Neural progenitor cell (in vitro differentiated cells): ENCODE measurements around the gene FBXW7. TPM values are rescaled to one million over a fixed set of nuclear protein-coding genes. Genes with fewer than 3 reads are reported as not detected.

Experiments used
- DNase-seq: peaks from one replicate; pipeline ENCODE4 v3.0.0-alpha.2; 2016; ENCODE audit warnings: low spot score
- H2AFZ ChIP-seq: fragments of 200-600 bp; sonication (generic); replicated peaks from 2 replicates; pipeline ENCODE4 v1.6.1; 2016; ENCODE audit warnings: antibody characterized with exemption
- H3F3A ChIP-seq: fragments of 200-600 bp; sonication (generic); 2 replicates; pipeline ENCODE4 v1.6.1; 2016; ENCODE audit warnings: antibody characterized with exemption, low read depth
- H3K27ac ChIP-seq: fragments of 200-600 bp; sonication (generic); 2 replicates; pipeline ENCODE4 v1.5.1; 2016; ENCODE audit warnings: mild to moderate bottlenecking
- H3K27me3 ChIP-seq: fragments of 200-600 bp; sonication (generic); 2 replicates; pipeline ENCODE4 v1.6.1; 2016; ENCODE audit warnings: mild to moderate bottlenecking, moderate library complexity
- H3K36me3 ChIP-seq: fragments of 200-600 bp; sonication (generic); 2 replicates; pipeline ENCODE4 v1.5.1; 2016
- H3K4me1 ChIP-seq: fragments of 200-600 bp; sonication (generic); 2 replicates; pipeline ENCODE4 v1.6.1; 2016; ENCODE audit warnings: mixed run types
- H3K4me2 ChIP-seq: fragments of 200-600 bp; sonication (generic); 2 replicates; pipeline ENCODE4 v1.6.1; 2016
- H3K4me3 ChIP-seq: fragments of 200-600 bp; sonication (generic); 2 replicates; pipeline ENCODE4 v1.5.1; 2016
- H3K79me2 ChIP-seq: fragments of 200-600 bp; sonication (generic); 2 replicates; pipeline ENCODE4 v1.6.1; 2016; ENCODE audit warnings: low read depth
- H3K9ac ChIP-seq: fragments of 200-600 bp; sonication (generic); 2 replicates; pipeline ENCODE4 v1.6.1; 2016
- H3K9me3 ChIP-seq: fragments of 200-600 bp; sonication (generic); 2 replicates; pipeline ENCODE4 v1.5.1; 2016; ENCODE audit warnings: low read depth
- H4K20me1 ChIP-seq: fragments of 200-600 bp; sonication (generic); 2 replicates; pipeline ENCODE4 v1.6.1; 2016; ENCODE audit warnings: low read depth
- H3K27ac Mint-ChIP-seq: 3 replicates; pipeline ENCODE4 v1.8.0; 2021; ENCODE audit warnings: mixed read lengths
- H3K27me3 Mint-ChIP-seq: 2 replicates; pipeline ENCODE4 v1.8.0; 2022; ENCODE audit warnings: low read depth, mild to moderate bottlenecking, inconsistent platforms, moderate library complexity, mixed read lengths; ENCODE audit not compliant: insufficient read depth
- H3K36me3 Mint-ChIP-seq: 3 replicates; pipeline ENCODE4 v1.8.0; 2021; ENCODE audit warnings: mixed read lengths
- H3K4me1 Mint-ChIP-seq: 3 replicates; pipeline ENCODE4 v1.8.0; 2021; ENCODE audit warnings: mixed read lengths
- H3K4me3 Mint-ChIP-seq: 3 replicates; pipeline ENCODE4 v1.8.0; 2021; ENCODE audit warnings: mild to moderate bottlenecking, moderate library complexity, mixed read lengths
- H3K9me3 Mint-ChIP-seq: 3 replicates; pipeline ENCODE4 v1.8.0; 2020; ENCODE audit warnings: mixed read lengths
- EZH2 ChIP-seq: fragments of 200-600 bp; sonication (generic); IDR thresholded peaks from 2 replicates; pipeline ENCODE4 v1.6.1; 2017; ENCODE audit warnings: antibody characterized with exemption, mild to moderate bottlenecking, moderate library complexity
- EZH2phosphoT487 ChIP-seq: fragments of 200-600 bp; sonication (generic); IDR thresholded peaks from 2 replicates; pipeline ENCODE4 v1.6.1; 2017; ENCODE audit warnings: antibody characterized with exemption
- total RNA-seq: library from RNA; depleted of rRNA; stranded (reverse); fragments of >200 nt; gene quantifications from 2 replicates; pipeline ENCODE4 v1.2.3, GENCODE V29; 2015; ENCODE audit warnings: low replicate concordance
- TF ChIP-seq, protein P1 (sequence below): fragments of 200-600 bp; sonication (generic); IDR thresholded peaks from 2 replicates; pipeline ENCODE4 v1.5.1; 2017; ENCODE audit warnings: antibody characterized with exemption, mild to moderate bottlenecking

The FBXW7 gene
- total RNA-seq, 1 donor from 2014 or later: 43.9 TPM

DNA sequence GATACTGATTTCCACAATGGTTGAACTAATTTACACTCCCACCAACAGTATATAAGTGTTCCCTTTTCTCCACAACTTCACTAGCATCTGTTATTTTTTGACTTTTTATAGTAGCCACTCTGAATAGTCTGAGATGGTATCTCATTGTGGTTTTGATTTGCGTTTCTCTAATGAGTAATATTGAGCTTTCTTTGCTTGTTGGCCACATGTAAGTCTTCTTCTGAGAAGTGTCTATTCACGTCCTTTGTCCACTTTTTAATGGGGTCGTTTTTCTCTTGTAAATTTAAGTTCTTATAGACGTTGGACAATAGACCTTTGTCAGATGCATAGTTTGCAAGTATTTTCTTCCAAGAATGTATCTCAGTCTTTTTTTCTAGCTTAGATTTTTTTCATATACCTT, 10.0 kb downstream of the FBXW7 start:
- no peak overlapping the region for H2AFZ ChIP-seq
- H3F3A ChIP-seq: no peaks in the 10 kb centered on the region
- H3K27me3 ChIP-seq: no peaks in the 10 kb centered on the region
- no peaks in the 10 kb centered on the region for H3K36me3 ChIP-seq
- DNase-seq: no peak
- peaks cover 18% of the 10 kb centered on the region for H4K20me1 ChIP-seq
- no peak overlapping the region for H3K27ac ChIP-seq
- Mint-ChIP-seq H3K27ac (no peak overlapping the region), H3K4me1 (peaks cover 3% of the 10 kb centered on the region), H3K4me3 (no peak overlapping the region), H3K9me3 (peaks cover 3% of the 10 kb centered on the region), H3K36me3 (peaks cover 2% of the 10 kb centered on the region), H3K27me3 (no peaks in the 10 kb centered on the region)
- no peak for TF ChIP-seq EZH2phosphoT487
- no peak for TF ChIP-seq EZH2
- TF ChIP-seq, protein P1, sequence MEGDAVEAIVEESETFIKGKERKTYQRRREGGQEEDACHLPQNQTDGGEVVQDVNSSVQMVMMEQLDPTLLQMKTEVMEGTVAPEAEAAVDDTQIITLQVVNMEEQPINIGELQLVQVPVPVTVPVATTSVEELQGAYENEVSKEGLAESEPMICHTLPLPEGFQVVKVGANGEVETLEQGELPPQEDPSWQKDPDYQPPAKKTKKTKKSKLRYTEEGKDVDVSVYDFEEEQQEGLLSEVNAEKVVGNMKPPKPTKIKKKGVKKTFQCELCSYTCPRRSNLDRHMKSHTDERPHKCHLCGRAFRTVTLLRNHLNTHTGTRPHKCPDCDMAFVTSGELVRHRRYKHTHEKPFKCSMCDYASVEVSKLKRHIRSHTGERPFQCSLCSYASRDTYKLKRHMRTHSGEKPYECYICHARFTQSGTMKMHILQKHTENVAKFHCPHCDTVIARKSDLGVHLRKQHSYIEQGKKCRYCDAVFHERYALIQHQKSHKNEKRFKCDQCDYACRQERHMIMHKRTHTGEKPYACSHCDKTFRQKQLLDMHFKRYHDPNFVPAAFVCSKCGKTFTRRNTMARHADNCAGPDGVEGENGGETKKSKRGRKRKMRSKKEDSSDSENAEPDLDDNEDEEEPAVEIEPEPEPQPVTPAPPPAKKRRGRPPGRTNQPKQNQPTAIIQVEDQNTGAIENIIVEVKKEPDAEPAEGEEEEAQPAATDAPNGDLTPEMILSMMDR: no peak
- H3K9me3 ChIP-seq: no peaks in the 10 kb centered on the region
- H3K4me3 ChIP-seq: no peak overlapping the region
- no peak overlapping the region for H3K4me2 ChIP-seq
- no peak overlapping the region for H3K9ac ChIP-seq
- peaks cover 90% of the 10 kb centered on the region for H3K79me2 ChIP-seq
- H3K4me1 ChIP-seq: peaks cover 4% of the 10 kb centered on the region

DNA sequence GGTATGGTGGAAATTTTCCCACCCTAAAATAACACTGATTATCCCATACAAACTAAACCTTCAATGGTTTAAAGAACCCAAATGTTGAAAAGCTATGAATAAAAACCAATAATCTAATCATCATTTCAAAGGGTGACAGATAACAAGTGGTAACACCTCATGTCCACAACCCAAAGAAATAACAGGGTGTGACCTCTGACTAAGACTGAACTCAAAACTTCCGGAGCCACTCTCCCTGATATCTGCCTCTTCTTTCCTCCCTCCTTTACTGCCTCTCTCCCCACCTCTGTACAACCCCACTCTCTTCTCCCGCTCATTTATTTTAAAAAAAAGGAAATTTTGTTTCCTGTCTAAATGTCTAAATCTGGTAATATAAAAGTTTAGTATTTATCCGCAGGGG, 11.5 kb downstream of the FBXW7 start:
- H3K27ac ChIP-seq: no peak overlapping the region
- H3K9ac ChIP-seq: peak overlapping the region; percentile 23
- H3K27ac Mint-ChIP-seq: no peak overlapping the region

DNA sequence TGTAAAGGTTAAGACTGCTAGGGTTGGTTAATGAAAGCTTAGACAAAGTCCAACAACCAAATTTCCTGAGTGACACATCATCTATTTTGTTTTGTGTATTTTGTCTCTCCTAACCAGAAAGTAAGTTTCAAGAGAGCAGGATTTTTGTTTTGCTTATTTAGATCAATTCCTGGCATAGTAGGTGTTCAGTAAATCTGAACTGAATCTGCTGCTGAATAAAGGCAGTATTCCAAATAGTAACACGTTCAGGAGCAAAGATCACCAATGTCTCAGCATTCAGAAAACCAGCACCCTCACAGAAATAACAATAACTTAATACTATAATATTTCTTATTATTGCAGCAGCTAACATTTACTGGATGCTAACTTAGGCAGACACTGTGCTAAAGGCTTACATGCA, 12.2 kb downstream of the FBXW7 start:
- Histone ChIP-seq H3F3A (no peaks in the 10 kb centered on the region), H3K4me3 (no peak overlapping the region), H3K9ac (no peak overlapping the region), H2AFZ (no peak overlapping the region), H3K79me2 (peaks cover 89% of the 10 kb centered on the region), H3K9me3 (no peaks in the 10 kb centered on the region), H3K27me3 (no peaks in the 10 kb centered on the region), H3K4me2 (no peak overlapping the region), H3K36me3 (no peaks in the 10 kb centered on the region), H3K27ac (no peak overlapping the region), H3K4me1 (peaks cover 7% of the 10 kb centered on the region), H4K20me1 (peaks cover 18% of the 10 kb centered on the region)
- peaks cover 3% of the 10 kb centered on the region for H3K4me1 Mint-ChIP-seq
- H3K27ac Mint-ChIP-seq: no peak overlapping the region
- no peak for DNase-seq
- peaks cover 10% of the 10 kb centered on the region for H3K36me3 Mint-ChIP-seq
- H3K9me3 Mint-ChIP-seq: peaks cover 5% of the 10 kb centered on the region
- no peak for TF ChIP-seq EZH2
- no peak for TF ChIP-seq EZH2phosphoT487
- TF ChIP-seq, protein P1: no peak
- H3K4me3 Mint-ChIP-seq: no peak overlapping the region
- H3K27me3 Mint-ChIP-seq: no peaks in the 10 kb centered on the region

More for the DNA sequence above, 11.5 kb downstream of the FBXW7 start:
- Histone ChIP-seq H3K4me3 (no peak overlapping the region), H3K79me2 (peaks cover 89% of the 10 kb centered on the region), H3F3A (no peaks in the 10 kb centered on the region), H3K27me3 (no peaks in the 10 kb centered on the region), H3K9me3 (no peaks in the 10 kb centered on the region), H2AFZ (no peak overlapping the region), H3K4me2 (no peak overlapping the region), H4K20me1 (peaks cover 18% of the 10 kb centered on the region), H3K36me3 (no peaks in the 10 kb centered on the region), H3K4me1 (peaks cover 7% of the 10 kb centered on the region)
- DNase-seq: no peak
- peaks cover 5% of the 10 kb centered on the region for H3K9me3 Mint-ChIP-seq
- H3K4me1 Mint-ChIP-seq: peaks cover 3% of the 10 kb centered on the region
- H3K4me3 Mint-ChIP-seq: no peak overlapping the region
- TF ChIP-seq EZH2phosphoT487 (no peak), EZH2 (no peak)
- TF ChIP-seq, protein P1: no peak
- H3K36me3 Mint-ChIP-seq: peaks cover 8% of the 10 kb centered on the region
- H3K27me3 Mint-ChIP-seq: no peaks in the 10 kb centered on the region
